Esophagus muscularis mucosa (tissue), 4 donors: Measurements from ENCODE around the gene ZNF536. TPM values are rescaled to one million over a fixed set of nuclear protein-coding genes. Genes with fewer than 3 reads are reported as not detected.

Source experiments
- DNase-seq: peaks from one replicate; pipeline ENCODE4 v3.0.0-alpha.2; 2017; ENCODE audit errors: extremely low spot score
- H3K27ac ChIP-seq, 4 donors: fragments of 200-600 bp; sonication (generic); replicated peaks in 1 of 4; 1 replicate in 3 of 4; 2 replicates in 1 of 4; pipeline ENCODE4 v1.5.1; 2016 to 2019; ENCODE audit warnings: mild to moderate bottlenecking in 1 of 4
- H3K27me3 ChIP-seq, 4 donors: fragments of 200-600 bp; sonication (generic); one replicate each; pipeline versions ENCODE4 v1.5.1 to v1.6.0; 2016 to 2019
- H3K36me3 ChIP-seq, 4 donors: fragments of 200-600 bp; sonication (generic); one replicate each; pipeline ENCODE4 v1.5.1; 2016 to 2019
- H3K4me1 ChIP-seq, 4 donors: fragments of 200-600 bp; sonication (generic); one replicate each; pipeline ENCODE4 v1.5.1; 2016 to 2019
- H3K4me3 ChIP-seq, 4 donors: fragments of 200-600 bp; sonication (generic); 1 replicate in 2 of 4; 2 replicates in 2 of 4; pipeline ENCODE4 v1.5.1; 2016 to 2019; ENCODE audit warnings: mild to moderate bottlenecking in 4 of 4, moderate library complexity in 1 of 4
- H3K9me3 ChIP-seq, 4 donors: fragments of 200-600 bp; sonication (generic); 1 replicate in 3 of 4; 2 replicates in 1 of 4; pipeline ENCODE4 v1.5.1; 2016 to 2019
- CTCF ChIP-seq, 3 experiments: fragments of 200-600 bp in 2 of 3; fragments of 450-650 bp in 1 of 3; sonication (generic) in 2 of 3; IDR thresholded peaks; one replicate each; pipeline ENCODE4 v1.5.1; 2017 to 2019; ENCODE audit warnings: antibody characterized with exemption in 3 of 3, mild to moderate bottlenecking in 2 of 3, moderate library complexity in 1 of 3
- EP300 ChIP-seq: sonication (generic); formaldehyde crosslinking; IDR thresholded peaks from one replicate; pipeline ENCODE4 v1.6.1; 2017; ENCODE audit warnings: antibody characterized with exemption
- POLR2A ChIP-seq: fragments of 450-650 bp; IDR thresholded peaks from one replicate; pipeline ENCODE4 v1.6.1; 2017; ENCODE audit warnings: antibody characterized with exemption, moderate library complexity, mild to moderate bottlenecking, low read depth
- POLR2AphosphoS5 ChIP-seq, 2 donors: sonication (generic); formaldehyde crosslinking; IDR thresholded peaks; one replicate each; pipeline ENCODE4 v1.6.1; 2017; ENCODE audit warnings: antibody characterized with exemption in 2 of 2
- WGBS: methylation state at CpG from one replicate; pipeline ENCODE4 v1.1.5; 2018; 5-methylcytosine and 5-hydroxymethylcytosine counted together
- intact Hi-C: fragments of 100-400 bp; cut with DNase I; formaldehyde crosslinking; loops from one replicate; pipeline ENCODE4 v1.15.1; 2023
- total RNA-seq, 4 donors: library from RNA; depleted of rRNA; stranded (reverse); fragments of >200 nt; gene quantifications; one replicate each; pipeline versions ENCODE4 v1.1.0 to v1.2.1, GENCODE V29; 2016

Gene ZNF536
- total RNA-seq, 4 donors from 2014 or later, result 2.5 to 7.3 (median 5.6) TPM

- TF ChIP-seq EP300, result no peak
- no peak for TF ChIP-seq POLR2A
- TF ChIP-seq POLR2AphosphoS5 (IDR thresholded peaks at IDR 0.05), result no peak
- TF ChIP-seq CTCF (IDR thresholded peaks at IDR 0.05), result no peak
- no peaks in the 10 kb centered on the region for H3K36me3 ChIP-seq
- H3K4me1 ChIP-seq, result no peaks in the 10 kb centered on the region
- no peak overlapping the region for H3K4me3 ChIP-seq
- intact Hi-C loops, result no loop called here
- H3K27me3 ChIP-seq, result peaks cover 0 to 13% (median 0%) of the 10 kb centered on the region in 4 donors
- WGBS, result 96% methylated on average over 4 of the region's 4 CpGs
- H3K27ac ChIP-seq, result no peak overlapping the region
- peaks cover 0 to 10% (median 5%) of the 10 kb centered on the region in 4 donors for H3K9me3 ChIP-seq
- DNase-seq, result no peak
Observed at GRCh38 chr19:30471441-30471840, 99.3 kb downstream of the ZNF536 start.

- no peak overlapping the region for H3K27ac ChIP-seq
- 77% methylated on average over 5 of the region's 5 CpGs for WGBS
- no peaks in the 10 kb centered on the region for H3K36me3 ChIP-seq
- no peaks in the 10 kb centered on the region for H3K4me1 ChIP-seq
- no peak for DNase-seq
- intact Hi-C loops, result no loop called here
- peaks cover 0 to 26% (median 0%) of the 10 kb centered on the region in 4 donors for H3K27me3 ChIP-seq
- H3K9me3 ChIP-seq, result peaks cover 0 to 10% (median 5%) of the 10 kb centered on the region in 4 donors
- TF ChIP-seq POLR2A (no peak), EP300 (no peak), POLR2AphosphoS5 (IDR thresholded peaks at IDR 0.05) (no peak), CTCF (IDR thresholded peaks at IDR 0.05) (no peak)
- H3K4me3 ChIP-seq, result no peak overlapping the region
Observed at GRCh38 chr19:30473334-30473867, 101.2 kb downstream of the ZNF536 start.

- 85% methylated on average over 2 of the region's 2 CpGs for WGBS
- intact Hi-C loops, result no loop called here
- H3K27me3 ChIP-seq, result peaks cover 0 to 39% (median 0%) of the 10 kb centered on the region in 4 donors
- no peaks in the 10 kb centered on the region for H3K4me1 ChIP-seq
- H3K36me3 ChIP-seq, result no peaks in the 10 kb centered on the region
- H3K4me3 ChIP-seq, result no peak overlapping the region
- TF ChIP-seq CTCF (IDR thresholded peaks at IDR 0.05) (no peak), POLR2A (no peak)
- peaks cover 0 to 10% (median 5%) of the 10 kb centered on the region in 4 donors for H3K9me3 ChIP-seq
- no peak overlapping the region for H3K27ac ChIP-seq
- DNase-seq, result no peak
Observed at GRCh38 chr19:30476997-30477396, 104.8 kb downstream of the ZNF536 start.

- H3K9me3 ChIP-seq, result no peaks in the 10 kb centered on the region
- 38% methylated on average over 7 of the region's 7 CpGs for WGBS
- H3K27ac ChIP-seq, result no peak overlapping the region
- TF ChIP-seq POLR2A (no peak), POLR2AphosphoS5 (IDR thresholded peaks at IDR 0.05) (no peak), EP300 (no peak), CTCF (IDR thresholded peaks at IDR 0.05) (no peak)
- H3K36me3 ChIP-seq, result no peaks in the 10 kb centered on the region
- H3K4me3 ChIP-seq, result no peak overlapping the region
- no peak for DNase-seq
- H3K27me3 ChIP-seq, result peaks cover 0 to 53% (median 0%) of the 10 kb centered on the region in 4 donors
- intact Hi-C loops, result no loop called here
- H3K4me1 ChIP-seq, result no peaks in the 10 kb centered on the region
Observed at GRCh38 chr19:30479231-30479630, 107.0 kb downstream of the ZNF536 start.

GRCh38 chr19:30480097-30480496 lies 107.9 kb downstream of the ZNF536 start:
- Histone ChIP-seq H3K9me3 (no peaks in the 10 kb centered on the region), H3K27me3 (peaks cover 0 to 54% (median 0%) of the 10 kb centered on the region in 4 donors), H3K4me3 (no peak overlapping the region), H3K4me1 (no peaks in the 10 kb centered on the region), H3K27ac (peak overlapping the region in 1 of 4 donors; percentile 18), H3K36me3 (no peaks in the 10 kb centered on the region)
- TF ChIP-seq POLR2A, result no peak
- no peak for TF ChIP-seq POLR2AphosphoS5 (IDR thresholded peaks at IDR 0.05)
- TF ChIP-seq EP300, result no peak
- no peak for TF ChIP-seq CTCF (IDR thresholded peaks at IDR 0.05)
- intact Hi-C loops, result no loop called here
- WGBS, result 35% methylated on average over 6 of the region's 6 CpGs
- no peak for DNase-seq
